Smooth muscle cell (in vitro differentiated cells): ENCODE data around the gene CACNA2D3. TPM values are rescaled to one million over a fixed set of nuclear protein-coding genes. Genes with fewer than 3 reads are reported as not detected.
A peak's percentile ranks its signal among the peaks of the same experiment; 100 is the strongest.

Experiments used
- DNase-seq: peaks from one replicate; lab custom pipeline; 2025; ENCODE audit not compliant: unreplicated experiment; lab: John Stamatoyannopoulos, UW
- H2AFZ ChIP-seq: fragments of 200-600 bp; sonication (generic); 2 replicates; pipeline ENCODE4 v1.6.0; 2016; ENCODE audit warnings: antibody characterized with exemption, low read depth, mild to moderate bottlenecking
- H3F3A ChIP-seq: fragments of 200-600 bp; sonication (generic); 2 replicates; pipeline ENCODE4 v1.6.0; 2017; ENCODE audit warnings: antibody characterized with exemption, low read depth
- H3K27ac ChIP-seq: fragments of 200-600 bp; sonication (generic); 2 replicates; pipeline ENCODE4 v1.5.1; 2016; ENCODE audit warnings: low read depth, mild to moderate bottlenecking
- H3K27me3 ChIP-seq: fragments of 200-600 bp; sonication (generic); 2 replicates; pipeline ENCODE4 v1.6.1; 2016; ENCODE audit warnings: low read depth, mild to moderate bottlenecking
- H3K36me3 ChIP-seq: fragments of 200-600 bp; sonication (generic); 2 replicates; pipeline ENCODE4 v1.5.1; 2016; ENCODE audit warnings: low read depth
- H3K4me1 ChIP-seq: fragments of 200-600 bp; sonication (generic); 2 replicates; pipeline ENCODE4 v1.5.1; 2016; ENCODE audit warnings: low read depth
- H3K4me2 ChIP-seq: fragments of 200-600 bp; sonication (generic); 2 replicates; pipeline ENCODE4 v1.6.0; 2016; ENCODE audit warnings: mild to moderate bottlenecking
- H3K4me3 ChIP-seq: fragments of 200-600 bp; sonication (generic); 2 replicates; pipeline ENCODE4 v1.5.1; 2016; ENCODE audit warnings: mild to moderate bottlenecking
- H3K79me2 ChIP-seq: fragments of 200-600 bp; sonication (generic); 2 replicates; pipeline ENCODE4 v1.6.0; 2016; ENCODE audit warnings: low read depth, mild to moderate bottlenecking
- H3K9ac ChIP-seq: fragments of 200-600 bp; sonication (generic); 2 replicates; pipeline ENCODE4 v1.6.0; 2016; ENCODE audit warnings: low read depth
- H3K9me3 ChIP-seq: fragments of 200-600 bp; sonication (generic); replicated peaks from 2 replicates; pipeline ENCODE4 v1.5.1; 2016; ENCODE audit warnings: low read depth
- H4K20me1 ChIP-seq: fragments of 200-600 bp; sonication (generic); 2 replicates; pipeline ENCODE4 v1.6.0; 2016; ENCODE audit warnings: low read depth
- CTCF ChIP-seq: fragments of 200-600 bp; sonication (generic); IDR thresholded peaks from 2 replicates; pipeline ENCODE4 v1.5.1; 2017; ENCODE audit warnings: borderline replicate concordance, mild to moderate bottlenecking, antibody characterized with exemption; ENCODE audit not compliant: insufficient read depth, poor library complexity, severe bottlenecking
- WGBS: methylation state at CpG from one replicate; pipeline ENCODE4 v1.1.7; 2016; ENCODE audit warnings: low lambda C conversion rate; 5-methylcytosine and 5-hydroxymethylcytosine counted together
- polyA plus RNA-seq: library from polyadenylated mRNA; unstranded; fragments of >200 nt; fragmentation: Nextera tagmentation; extraction: Ambion mirVana; gene quantifications from 2 replicates; pipeline ENCODE4 v1.2.1, GENCODE V29; 2016
- total RNA-seq: library from RNA; depleted of rRNA; stranded (reverse); fragments of >200 nt; gene quantifications from 2 replicates; pipeline ENCODE4 v1.2.3, GENCODE V29; 2014

CACNA2D3 gene
- total and polyA plus RNA-seq, 2 experiments from 2014 or later, result 0.15 to 0.90 TPM

GRCh38 chr3:55042591-55042990 lies 920.2 kb downstream of the CACNA2D3 start:
- H3F3A ChIP-seq, result no peaks in the 10 kb centered on the region
- TF ChIP-seq CTCF, result peak; percentile 42
- no peaks in the 10 kb centered on the region for H3K36me3 ChIP-seq
- H3K27me3 ChIP-seq, result no peaks in the 10 kb centered on the region
- WGBS, result 77% methylated on average over 2 of the region's 2 CpGs
- DNase-seq, result no peak
- H4K20me1 ChIP-seq, result no peaks in the 10 kb centered on the region
- no peak overlapping the region for H3K9ac ChIP-seq
- H3K4me1 ChIP-seq, result no peaks in the 10 kb centered on the region
- H3K27ac ChIP-seq, result no peak overlapping the region
- no peaks in the 10 kb centered on the region for H3K9me3 ChIP-seq
- H3K79me2 ChIP-seq, result no peaks in the 10 kb centered on the region
- H3K4me3 ChIP-seq, result no peak overlapping the region
- H2AFZ ChIP-seq, result no peak overlapping the region
- no peak overlapping the region for H3K4me2 ChIP-seq

DNA sequence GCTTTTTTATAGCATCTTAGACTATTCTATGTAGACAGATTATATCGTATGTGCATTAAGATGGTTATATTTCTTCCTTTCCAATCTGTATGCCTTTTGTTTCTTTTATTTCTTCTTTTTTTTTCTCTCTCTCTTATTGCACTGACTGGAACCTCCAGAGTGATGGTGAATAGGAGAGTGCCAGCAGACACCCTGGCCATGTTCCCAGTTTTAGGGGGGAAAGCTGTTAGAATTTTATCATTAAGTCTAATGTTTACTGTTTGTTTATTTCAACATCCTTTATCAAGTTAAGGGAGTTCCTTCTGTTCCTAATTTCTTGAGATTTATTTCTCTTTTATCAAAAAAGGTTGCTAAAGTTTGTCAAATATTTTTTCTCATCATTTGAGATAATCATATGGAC lies 922.1 kb downstream of the CACNA2D3 start:
- Histone ChIP-seq H3K4me2 (no peak overlapping the region), H4K20me1 (no peaks in the 10 kb centered on the region), H3K4me1 (no peaks in the 10 kb centered on the region), H3K27me3 (no peaks in the 10 kb centered on the region), H3K9me3 (no peaks in the 10 kb centered on the region), H3K27ac (no peak overlapping the region), H3K79me2 (no peaks in the 10 kb centered on the region), H3K4me3 (no peak overlapping the region), H2AFZ (no peak overlapping the region), H3K36me3 (no peaks in the 10 kb centered on the region), H3F3A (no peaks in the 10 kb centered on the region), H3K9ac (no peak overlapping the region)
- no peak for TF ChIP-seq CTCF
- 95% methylated on average over 1 of the region's 1 CpG for WGBS
- DNase-seq, result no peak

DNA sequence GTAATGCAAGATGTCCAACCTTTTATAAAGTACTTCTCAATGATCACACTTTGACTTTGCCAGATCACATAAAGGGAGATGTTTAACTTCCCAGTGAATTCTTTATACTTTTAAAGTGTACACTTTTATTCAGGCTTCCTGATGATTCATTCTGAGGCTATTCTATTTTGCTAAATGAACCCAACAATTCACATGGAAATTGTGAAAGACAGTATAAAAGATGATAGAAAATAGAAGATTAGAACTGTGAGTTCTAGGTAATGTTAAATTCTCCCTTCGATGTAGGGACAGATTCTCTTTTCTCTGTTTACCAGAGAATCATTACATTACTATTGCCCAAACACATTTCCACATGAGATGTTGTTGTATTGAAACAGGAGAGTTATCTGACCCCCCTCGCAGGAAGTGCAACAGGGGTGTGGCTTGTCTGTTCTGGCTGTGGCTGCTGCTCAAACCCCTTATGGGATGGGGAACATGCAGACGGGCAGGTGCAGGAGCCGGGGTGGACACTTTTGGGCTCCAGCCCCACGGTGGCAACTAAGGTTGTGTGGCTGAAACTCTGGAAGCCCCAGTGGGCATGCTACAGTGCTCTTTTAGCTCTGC lies 936.8 kb downstream of the CACNA2D3 start:
- Histone ChIP-seq H3K9me3 (peaks cover 10% of the 10 kb centered on the region), H3K4me2 (no peak overlapping the region), H4K20me1 (no peaks in the 10 kb centered on the region), H3K4me3 (no peak overlapping the region), H3K79me2 (no peaks in the 10 kb centered on the region), H3K36me3 (no peaks in the 10 kb centered on the region), H2AFZ (no peak overlapping the region), H3K27ac (no peak overlapping the region), H3K4me1 (peaks cover 3% of the 10 kb centered on the region), H3K27me3 (no peaks in the 10 kb centered on the region), H3K9ac (no peak overlapping the region), H3F3A (no peaks in the 10 kb centered on the region)
- no peak for DNase-seq
- TF ChIP-seq CTCF, result no peak
- WGBS, result 93% methylated on average over 5 of the region's 5 CpGs
